OCI-M2 (cell line): ENCODE measurements around the gene MYOM3.

ENCODE experiments used
- DNase-seq: peaks from one replicate; lab custom pipeline; 2025; ENCODE audit not compliant: unreplicated experiment; lab: John Stamatoyannopoulos, UW

The MYOM3 gene

DNA sequence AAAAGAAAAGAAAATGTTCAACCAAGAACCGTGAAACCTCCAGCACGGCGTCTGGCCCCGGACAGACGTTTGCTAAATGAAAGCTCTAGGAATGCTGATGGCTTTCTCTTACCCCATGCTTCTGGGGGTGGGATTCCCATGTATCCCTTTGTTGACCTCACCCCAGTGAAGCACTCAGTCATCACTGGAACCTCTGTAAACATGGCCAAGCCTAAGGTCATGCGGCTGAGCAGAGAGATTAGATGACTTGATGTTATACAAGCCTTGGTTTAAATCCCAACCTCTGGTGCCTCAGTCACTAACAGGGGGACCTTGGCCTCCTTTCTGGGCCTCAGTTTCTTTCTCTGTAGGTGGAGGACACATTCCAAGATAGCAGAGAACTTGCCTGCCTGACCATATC, 2.8 kb upstream of the MYOM3 start:
- no peak for DNase-seq

DNA sequence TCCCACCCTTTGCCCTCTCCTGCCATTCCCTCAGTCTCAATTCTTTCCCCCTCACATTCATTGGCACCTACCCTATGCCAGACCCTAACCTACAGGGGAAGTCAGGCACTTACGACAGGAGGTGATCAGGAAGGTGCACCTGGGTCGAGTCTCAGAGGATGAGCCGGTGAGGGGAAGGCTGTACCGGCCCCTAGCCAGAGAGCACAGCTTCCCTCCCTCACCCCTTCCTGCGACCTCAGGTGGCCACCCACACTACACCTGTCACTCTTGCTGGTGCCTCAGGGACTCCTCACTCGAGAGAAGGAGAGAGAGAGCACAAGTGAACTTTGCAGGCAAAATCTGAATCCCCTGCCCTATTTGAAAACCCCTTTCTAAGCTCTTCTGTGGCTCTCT, 1.7 kb upstream of the MYOM3 start:
- no peak for DNase-seq

DNA sequence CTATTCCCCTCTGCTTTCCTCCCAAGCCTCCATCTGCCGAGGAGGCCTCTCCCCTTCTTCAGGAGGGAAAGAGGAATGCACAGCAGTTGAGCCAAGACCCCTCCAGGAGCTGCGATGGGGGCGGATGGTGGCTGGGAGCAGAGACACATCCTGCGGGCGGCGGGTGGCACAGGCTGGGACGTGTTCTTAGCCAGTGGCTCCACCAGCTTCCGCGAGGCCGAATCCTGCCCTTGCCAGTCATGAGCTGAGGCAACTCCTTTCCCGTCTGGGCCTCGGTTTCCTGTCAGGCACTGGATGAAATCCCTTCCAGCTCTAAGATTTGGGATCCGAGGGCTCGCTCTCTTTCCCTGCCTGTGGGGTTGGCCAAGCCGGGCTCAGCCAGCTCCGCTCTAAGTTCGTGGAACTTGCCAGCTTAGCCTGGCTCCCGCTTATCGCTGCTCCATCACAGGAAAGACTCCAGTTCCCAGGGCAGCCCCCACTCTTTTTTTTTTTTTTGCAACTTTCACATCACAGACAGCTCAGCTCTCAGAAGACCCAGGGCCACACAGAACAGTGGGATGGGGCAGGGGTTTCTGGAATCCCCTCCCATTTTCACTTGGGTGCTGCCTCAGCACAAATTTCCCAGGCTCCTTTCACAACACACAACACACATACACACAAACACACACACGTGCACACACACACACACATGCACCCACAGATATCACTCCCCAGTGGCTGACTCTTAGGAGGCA, 506 bp downstream of the MYOM3 start:
- no peak for DNase-seq

DNA sequence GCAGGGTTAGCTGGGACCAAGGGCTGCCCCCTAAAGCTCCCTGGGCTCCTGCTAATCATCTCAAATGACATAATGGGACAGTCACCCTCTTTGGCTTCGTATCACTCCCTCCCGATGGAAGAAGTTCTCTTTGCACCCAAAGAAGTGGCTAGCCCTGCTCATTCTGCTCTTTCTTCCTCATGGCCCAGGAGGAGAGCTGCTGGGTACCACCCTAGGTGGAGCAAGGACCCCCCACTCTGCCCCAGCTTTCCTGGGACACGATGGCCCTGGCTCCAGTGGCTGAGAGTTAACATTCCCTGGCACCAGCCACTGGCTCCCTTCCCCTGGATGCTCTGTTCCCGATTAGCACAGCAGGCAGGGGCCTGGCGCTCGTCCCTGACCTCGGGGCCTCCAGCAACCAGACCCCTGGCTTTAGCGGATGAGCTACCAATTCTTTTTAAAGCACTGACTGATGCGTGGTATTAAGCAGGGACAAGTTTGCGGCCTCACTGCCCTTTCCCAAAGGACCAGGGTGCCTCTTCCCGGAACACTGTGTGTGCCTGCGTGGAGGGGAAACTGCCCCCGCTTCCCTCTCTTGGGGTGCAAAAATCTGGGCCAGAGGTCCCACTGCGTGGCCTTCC, 1.2 kb downstream of the MYOM3 start:
- no peak for DNase-seq

DNA sequence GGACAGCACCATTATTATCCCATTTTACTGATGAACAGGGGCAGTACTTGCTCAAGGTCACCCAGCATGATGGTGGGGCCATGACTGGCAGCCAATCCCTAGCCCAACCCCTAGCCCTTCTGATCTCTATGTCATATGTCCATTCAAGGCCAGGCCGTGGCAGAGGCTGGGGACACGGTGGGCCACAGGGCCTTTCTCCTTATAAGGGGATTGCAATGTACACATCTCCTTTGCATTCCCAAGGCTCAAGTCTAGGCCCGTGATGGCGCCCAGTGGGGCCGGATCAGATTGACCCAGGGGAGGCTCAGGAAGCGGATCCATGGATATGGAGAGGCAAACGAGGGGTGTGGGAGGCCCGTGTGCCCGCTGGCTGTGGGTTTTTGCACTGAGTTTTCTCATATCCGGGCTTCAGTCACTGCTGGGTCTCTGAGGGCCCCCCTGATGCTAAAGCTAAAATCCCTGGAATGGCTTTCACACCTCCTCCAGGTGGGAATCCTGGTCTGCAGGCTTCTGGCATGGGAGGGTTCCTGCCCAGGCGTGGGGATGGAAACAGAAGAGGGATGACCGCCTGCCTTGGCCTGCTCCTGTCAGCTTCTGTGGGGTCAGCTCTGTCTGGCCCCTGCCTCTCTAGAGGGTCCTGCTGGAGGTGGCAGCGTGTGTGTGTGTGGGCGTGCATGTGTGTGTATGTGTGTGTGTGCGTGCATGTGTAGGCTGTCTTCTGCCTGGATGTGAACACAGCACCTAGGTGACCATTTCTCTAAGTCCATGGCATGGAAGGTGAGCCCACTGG, 2.1 kb downstream of the MYOM3 start:
- no peak for DNase-seq

DNA sequence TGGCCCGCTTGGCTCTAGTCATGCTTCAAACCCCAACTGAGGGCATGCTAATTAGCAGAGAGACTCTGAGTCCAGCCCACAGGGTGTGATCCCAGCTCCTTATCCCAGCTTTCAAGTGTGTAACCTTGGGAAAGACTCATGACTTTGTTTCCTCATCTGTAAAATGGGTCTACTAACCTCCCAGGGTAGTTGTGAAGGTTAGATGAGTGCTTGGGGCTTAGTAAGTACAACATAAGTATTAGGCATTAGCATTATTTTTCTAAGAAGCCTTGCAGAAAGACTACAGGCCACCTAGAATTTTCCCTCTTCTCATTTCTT, 2.8 kb downstream of the MYOM3 start:
- no peak for DNase-seq

DNA sequence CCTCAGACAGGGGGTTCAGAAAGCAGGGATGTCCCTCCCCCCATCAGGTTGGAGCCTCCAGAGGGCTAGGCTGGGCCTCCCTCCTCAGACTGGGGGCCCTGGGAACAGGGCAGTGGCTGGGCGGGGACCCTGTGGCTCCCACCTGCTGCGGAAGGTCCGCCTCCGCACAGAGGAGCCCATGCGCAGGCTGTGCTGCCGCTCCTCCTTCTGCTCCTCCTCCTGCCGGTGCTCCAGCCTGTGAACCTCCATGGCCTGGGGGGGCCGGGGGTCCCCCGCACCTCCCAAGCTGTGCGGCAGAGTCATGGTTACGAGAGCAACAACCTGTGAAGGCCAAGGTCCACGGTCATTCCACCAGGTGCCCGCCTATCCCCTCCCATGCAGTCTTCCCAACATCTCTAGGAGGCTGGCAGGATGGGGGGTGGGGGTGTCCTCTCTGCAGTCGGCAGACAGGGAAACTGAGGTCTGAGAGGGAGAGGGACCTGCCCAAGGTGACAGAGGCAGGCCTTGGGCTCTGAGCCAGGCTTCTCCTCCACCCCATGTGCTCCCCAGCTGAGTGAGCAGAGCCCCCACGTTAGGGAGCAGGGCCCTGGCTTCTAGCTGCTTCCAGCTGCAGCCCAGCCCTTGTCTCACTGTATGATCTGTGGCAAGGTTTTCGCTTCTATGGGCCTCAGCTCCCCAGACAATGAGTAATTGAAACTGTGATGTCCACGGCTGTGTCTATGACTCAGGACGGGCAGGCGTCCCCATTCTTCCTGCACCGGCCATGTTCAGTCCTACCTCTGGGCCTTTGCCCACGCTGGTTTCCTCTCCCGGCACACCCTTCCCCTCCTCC, 3.4 kb downstream of the MYOM3 start:
- no peak for DNase-seq

DNA sequence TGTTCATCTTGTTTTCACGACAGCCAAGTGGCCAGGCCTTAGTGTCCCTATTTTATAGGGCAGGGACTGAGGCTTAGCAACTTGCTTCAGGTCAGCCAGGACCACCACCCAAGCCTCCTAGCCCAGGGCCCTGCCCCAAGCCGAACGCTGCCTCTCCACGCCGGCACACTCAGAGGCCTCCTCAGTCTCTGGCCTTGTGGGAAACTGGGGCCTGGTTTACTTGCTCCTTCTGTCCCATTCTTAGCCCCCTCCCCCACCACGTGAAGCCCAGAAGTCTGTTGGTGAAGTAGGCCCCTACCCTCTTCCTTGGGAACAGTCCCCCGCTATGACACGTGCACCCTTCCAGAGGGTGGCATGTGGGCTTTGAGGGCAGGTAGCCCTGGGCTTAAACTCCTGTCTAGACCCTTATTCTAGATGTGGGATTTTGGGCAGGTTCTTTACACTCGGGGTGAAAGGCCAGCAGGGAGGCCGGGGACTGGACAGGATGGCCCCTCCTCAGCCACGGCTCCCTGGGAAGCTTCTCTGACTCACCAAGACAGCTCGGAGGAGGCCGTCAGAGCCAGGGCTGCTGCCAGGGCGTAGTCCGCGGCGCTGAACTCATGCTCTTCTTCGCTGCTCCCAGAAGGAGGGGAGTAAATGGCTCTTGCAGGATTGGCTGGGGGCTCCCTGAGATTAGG, 4.3 kb downstream of the MYOM3 start:
- DNase-seq, result no peak

DNA sequence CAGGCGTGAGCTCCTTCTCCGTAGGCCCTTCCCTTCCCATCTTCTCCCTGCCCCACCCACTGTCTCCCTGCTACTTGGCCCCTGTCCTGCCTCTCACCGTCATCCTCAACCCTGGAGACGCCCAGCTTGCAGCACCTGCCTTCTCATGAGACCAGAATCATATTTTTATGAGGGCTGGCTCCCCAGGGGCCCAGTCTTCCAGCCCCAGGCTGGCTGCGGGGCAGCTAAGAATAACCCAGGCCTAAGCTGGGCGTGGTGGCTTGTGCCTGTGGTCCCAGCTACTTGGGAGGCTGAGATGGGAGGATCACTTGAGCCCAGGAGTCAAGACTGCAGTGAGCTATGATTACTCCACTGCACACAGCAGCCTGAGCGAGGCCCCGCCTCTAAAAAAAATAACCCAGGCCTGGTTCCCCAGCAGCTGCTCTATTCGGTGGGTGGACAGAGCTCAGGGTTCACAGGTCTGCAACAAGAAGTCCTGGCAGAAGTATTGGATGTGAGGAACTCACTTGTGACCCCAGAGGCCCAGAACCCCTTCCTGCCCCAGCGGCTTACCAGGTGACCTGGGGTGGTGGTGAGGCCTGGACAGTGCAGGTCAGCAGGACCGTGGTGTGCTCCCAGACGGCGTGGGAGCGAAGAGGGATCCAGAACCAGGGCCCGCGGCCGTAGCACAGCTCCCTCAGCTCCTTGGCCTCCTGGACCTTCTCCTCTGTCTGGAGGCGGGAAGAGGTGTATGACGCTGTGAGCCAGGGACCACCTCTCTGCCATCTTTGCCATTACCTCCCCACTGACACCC, 6.4 kb downstream of the MYOM3 start:
- no peak for DNase-seq

DNA sequence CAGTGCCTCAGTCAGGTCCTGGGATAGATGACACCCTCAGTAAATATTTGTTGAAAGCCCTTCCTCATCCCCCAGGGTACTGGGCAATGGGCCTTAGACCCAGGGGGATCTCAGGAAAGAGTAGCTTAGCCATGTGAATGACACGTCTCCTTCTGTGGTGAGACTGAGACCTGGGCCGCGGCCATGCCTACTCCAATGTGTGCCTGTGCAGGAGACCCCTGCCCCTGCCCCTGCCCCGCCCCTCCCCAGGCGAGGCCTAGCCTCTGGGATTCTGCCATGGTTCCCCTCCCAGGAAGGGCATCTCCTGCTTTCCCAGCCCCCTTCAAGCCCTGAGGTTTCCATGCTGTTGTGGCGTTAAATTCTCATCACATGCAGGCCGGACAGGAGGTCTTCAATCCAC, 7.1 kb downstream of the MYOM3 start:
- DNase-seq, result no peak

DNA sequence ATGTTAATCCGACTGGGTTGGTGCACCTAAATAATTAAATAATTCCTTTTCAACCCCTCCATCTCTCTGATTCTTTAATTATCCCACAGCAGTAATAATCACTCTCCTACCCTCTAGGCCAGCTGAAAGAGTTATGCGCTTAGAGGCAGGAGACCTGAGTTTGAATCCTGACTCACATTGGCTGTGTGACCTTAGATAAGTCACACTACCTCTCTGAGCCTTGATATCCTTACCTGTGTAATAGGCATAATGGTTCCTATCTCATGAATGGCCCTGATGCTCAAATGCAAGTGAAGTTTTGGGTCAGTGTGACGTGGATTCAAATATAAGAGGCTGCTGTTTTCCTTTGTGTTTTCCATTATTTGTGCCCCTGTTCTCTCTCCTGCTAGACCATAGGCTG, 8.1 kb downstream of the MYOM3 start:
- DNase-seq, result no peak

DNA sequence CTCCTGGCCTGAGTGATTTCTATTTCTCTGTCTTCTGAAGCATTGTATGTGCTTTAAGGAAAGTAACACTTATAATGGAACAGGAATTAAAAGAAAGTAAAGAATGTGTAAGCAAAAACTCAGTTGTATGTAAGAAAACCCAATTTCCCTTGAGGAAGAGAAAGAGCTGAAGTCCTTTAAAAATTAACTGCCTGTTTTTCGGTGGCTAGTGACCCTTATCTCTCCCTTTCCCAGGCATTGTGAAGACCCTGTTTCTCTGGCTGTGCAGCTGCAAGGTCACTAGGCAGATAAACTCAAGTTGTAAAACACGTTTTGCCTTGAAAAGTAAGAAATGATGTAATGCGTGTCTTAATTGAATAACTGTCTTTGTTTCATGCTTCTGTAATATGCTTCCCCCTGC, 8.5 kb downstream of the MYOM3 start:
- no peak for DNase-seq

DNA sequence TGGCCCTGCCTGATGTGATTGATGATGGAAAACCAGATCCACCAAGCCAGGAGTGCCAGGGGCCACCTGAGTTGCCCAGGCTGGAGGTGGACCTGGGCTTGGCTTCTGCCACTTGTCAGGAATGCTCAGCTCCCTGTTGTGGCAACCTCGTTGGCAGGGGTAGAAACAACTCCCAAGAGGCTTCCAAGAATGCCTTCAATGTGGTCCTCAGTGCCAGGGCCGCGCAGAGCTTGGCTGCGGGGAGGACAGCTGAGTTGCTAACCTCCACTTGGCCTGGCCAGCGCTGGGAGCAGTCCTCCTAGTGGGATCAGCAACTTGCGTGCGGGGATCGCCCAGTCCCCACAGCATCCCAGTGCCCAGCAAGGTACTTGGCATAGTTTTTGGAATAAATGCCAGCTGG, 9.0 kb downstream of the MYOM3 start:
- DNase-seq, result no peak

DNA sequence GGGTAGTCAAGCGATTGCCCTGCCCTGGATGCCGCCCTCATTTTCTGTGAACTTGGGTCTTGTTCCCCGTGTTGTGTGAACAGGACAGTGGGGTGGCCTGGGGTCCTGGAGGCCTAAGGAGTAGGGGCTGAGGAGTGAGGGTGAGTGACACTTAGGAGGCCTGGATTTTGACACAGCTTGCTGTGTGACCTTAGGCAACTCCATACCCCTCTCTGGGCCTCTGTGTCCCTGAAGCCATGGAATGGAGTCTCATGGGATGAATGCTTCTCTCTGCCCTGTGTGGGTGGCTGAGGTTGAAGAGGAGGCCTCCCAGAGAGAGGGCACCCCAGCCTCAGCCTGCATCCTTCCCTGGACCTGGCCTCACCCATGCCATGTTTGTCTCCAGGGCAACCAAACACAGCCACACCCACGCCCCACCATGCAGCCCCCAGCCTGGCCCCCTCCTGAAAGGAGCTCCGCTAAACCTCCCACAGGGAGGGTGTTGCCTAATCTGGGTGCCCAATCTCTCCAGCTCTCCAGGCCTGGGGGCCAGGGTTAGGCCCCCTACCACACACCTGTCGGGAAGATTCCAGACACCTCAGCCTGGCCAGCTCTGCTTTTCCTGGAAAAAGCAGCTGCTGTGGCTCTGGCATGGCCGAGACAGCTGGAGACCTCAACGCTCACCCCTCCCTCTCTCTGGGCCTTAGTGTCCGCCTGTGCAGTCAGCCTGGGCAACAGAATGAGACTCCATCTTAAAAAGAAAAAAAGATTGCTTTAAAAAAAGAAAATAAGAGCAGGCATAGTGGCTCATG, 9.9 kb downstream of the MYOM3 start:
- DNase-seq, result no peak

DNA sequence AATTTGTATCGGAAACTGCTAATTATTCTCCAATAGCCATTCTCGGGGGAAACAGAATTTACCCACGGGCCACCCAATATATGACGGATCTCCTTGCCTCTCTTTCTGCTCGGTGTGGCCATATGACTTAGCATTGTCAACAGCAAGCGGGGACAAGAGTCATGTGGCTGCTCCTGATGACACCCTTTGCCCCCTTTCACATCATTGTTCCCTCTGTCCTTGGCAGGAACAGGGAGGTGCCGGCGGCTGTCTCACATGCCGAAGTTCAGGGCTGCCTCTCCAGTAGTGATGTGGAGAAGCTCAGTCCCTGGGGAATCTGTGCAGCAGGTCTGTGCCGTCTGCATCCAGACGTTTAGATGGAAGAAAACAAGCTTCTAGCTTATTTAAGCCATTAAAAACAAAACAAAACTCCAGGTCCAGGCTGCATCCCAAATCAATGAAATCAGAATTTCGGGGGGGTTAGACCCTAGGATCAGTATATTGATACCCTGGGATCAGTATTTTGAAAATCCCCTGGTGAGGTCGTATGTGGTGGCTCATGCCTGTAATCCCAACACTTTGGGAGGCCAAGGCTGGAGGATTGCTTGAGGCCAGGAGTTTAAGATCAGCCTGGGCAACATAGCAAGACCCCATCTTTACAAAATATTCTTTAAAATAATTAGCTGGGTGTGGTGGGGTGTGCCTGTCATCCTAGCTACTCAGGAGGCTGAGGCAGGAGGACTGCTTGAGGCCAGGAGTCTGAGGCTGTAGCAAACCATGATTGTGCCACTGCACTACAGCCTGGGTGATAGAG, 10.8 kb downstream of the MYOM3 start:
- no peak for DNase-seq

DNA sequence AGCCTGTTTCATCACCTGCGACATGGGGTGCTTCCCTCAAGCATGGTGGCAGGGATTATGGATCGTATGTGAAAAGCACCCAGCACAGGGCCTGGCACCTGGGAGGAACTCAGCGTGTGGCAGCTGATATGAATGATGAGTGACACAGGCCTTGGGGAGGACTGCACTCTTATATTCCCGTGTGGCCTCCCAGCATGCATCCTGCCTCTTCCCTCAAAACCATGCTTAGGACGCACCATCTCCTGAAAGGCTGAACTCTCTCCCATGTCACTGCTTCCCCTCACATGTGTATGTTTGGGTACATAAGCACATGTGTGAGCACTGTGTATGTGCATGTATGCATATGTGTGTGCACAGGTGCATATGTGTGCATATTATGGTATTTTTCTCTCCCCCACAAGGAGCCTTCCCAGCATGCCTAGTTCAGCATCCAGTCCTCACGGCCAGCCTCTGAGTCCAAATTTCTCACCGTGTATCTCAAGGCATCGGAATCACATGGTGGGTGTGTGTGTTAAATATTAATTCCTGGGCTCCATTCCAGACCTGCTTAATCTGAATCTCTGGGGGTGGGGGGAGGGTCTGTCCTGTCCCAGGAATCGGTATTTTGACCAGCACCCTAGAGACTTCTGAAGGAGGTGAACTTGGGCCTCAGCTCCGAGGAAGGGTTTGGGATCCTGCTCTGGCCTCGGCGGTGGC, 12.8 kb downstream of the MYOM3 start:
- DNase-seq, result no peak

DNA sequence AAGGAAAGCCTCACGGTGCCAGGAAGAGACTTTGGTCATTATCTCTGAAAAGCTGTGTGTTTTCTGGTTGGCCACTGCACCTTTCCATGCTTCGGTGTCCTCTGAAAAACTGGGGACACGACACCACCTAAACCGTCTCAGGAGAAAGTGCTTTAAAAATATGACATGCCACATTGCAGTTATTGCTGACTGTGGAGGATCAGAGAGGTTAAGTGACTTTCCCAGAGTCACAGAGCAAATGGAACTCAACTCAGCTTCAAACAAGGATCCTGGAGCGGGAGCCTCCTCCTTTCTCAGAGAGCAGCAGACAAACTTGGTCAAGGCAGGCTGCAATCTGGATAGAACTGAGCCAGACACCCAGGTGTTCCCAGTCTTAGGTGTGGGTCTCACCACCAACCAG, 13.8 kb downstream of the MYOM3 start:
- no peak for DNase-seq

DNA sequence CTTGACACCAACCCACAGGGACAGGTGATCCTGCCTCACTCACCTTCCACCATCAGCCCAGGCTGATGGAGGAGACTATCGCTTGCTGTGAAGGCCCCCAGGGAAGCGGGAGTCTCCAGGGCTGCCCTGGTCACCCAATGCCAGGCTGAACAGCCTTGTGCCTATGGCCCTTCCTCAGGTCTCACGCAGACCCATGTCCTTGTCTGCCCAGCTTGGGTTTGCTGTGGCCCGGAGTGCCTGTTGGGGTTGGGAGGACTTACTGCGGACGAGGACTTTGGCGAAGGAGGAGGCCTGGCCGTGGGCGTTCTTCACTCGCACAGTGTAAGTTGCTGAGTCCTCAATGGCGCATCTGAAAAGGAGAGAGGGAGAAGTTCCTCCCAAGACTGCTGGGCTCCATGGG, 14.3 kb downstream of the MYOM3 start:
- no peak for DNase-seq
